AG08396 (cell line): ENCODE data around the gene HNRNPDL.
A peak's percentile ranks its signal among the peaks of the same experiment; 100 is the strongest.
"Not testable (repeated sequence)": the region's sequence is repeated elsewhere in the genome, so short reads cannot be mapped to it uniquely, and the experiment has no call there.

Experiments used
- DNase-seq: peaks from one replicate; pipeline ENCODE4 v3.0.0; 2012; ENCODE audit warnings: low spot score, mixed read lengths

Gene HNRNPDL

GRCh38 chr4:82386312-82386711, 44.0 kb downstream of the HNRNPDL start:
- DNase-seq, result not testable (repeated sequence)

- DNase-seq, result no peak
Observed at GRCh38 chr4:82382751-82383150, 47.5 kb downstream of the HNRNPDL start.

GRCh38 chr4:82381661-82382296, 48.5 kb downstream of the HNRNPDL start:
- peak; percentile 19 for DNase-seq

- no peak for DNase-seq
Observed at GRCh38 chr4:82381235-82381634, 49.0 kb downstream of the HNRNPDL start.

GRCh38 chr4:82380831-82381230, 49.4 kb downstream of the HNRNPDL start:
- DNase-seq, result no peak

- DNase-seq, result no peak
Observed at GRCh38 chr4:82380344-82380743, 49.9 kb downstream of the HNRNPDL start.

GRCh38 chr4:82376109-82376508, 54.2 kb downstream of the HNRNPDL start:
- no peak for DNase-seq

- peak; percentile 97 for DNase-seq
Observed at GRCh38 chr4:82373816-82374625, 56.2 kb downstream of the HNRNPDL start, which contains the start of gene HNRNPD. Gene HNRNPD, minus strand, starts transcription at chr4:82373991. Its CDS starts 313 bp downstream, at chr4:82373678.

GRCh38 chr4:82373486-82373815, 56.8 kb downstream of the HNRNPDL start:
- no peak for DNase-seq
